HG03354 (cell line): ENCODE data around the gene MSH3.

ENCODE experiments used
- ATAC-seq: cut with Tn5 transposase; IDR thresholded peaks from one replicate; pipeline ENCODE4 v1.9.1; 2021; ENCODE audit warnings: mild to moderate bottlenecking; ENCODE audit not compliant: unreplicated experiment, poor library complexity, severe bottlenecking

Gene MSH3

GRCh38 chr5:80654391-80655230 lies at the start of gene MSH3, which contains the start of gene DHFR:
Gene MSH3 (plus strand): TSS chr5:80654652. CDS start chr5:80654728, 76 bp downstream.
Gene DHFR (minus strand): TSS chr5:80654983. CDS start chr5:80654489, 494 bp downstream.
- ATAC-seq, result peak; percentile 52

GRCh38 chr5:80607343-80607742 lies 47.1 kb upstream of the MSH3 start:
- ATAC-seq, result no peak

- peak; percentile 70 for ATAC-seq
Measured at GRCh38 chr5:80607832-80608231, 46.6 kb upstream of the MSH3 start.

GRCh38 chr5:80608731-80609130 lies 45.7 kb upstream of the MSH3 start:
- ATAC-seq, result no peak

GRCh38 chr5:80609692-80610091 lies 44.8 kb upstream of the MSH3 start:
- no peak for ATAC-seq

GRCh38 chr5:80615266-80615914 lies 39.1 kb upstream of the MSH3 start:
- ATAC-seq, result no peak

- ATAC-seq, result no peak
Measured at GRCh38 chr5:80618438-80618837, 36.0 kb upstream of the MSH3 start.

- ATAC-seq, result no peak
Measured at GRCh38 chr5:80619086-80619485, 35.4 kb upstream of the MSH3 start.

- no peak for ATAC-seq
Measured at GRCh38 chr5:80620211-80620610, 34.2 kb upstream of the MSH3 start.

GRCh38 chr5:80622756-80623155 lies 31.7 kb upstream of the MSH3 start:
- no peak for ATAC-seq

GRCh38 chr5:80623999-80624398 lies 30.5 kb upstream of the MSH3 start:
- no peak for ATAC-seq

- no peak for ATAC-seq
Measured at GRCh38 chr5:80625230-80625629, 29.2 kb upstream of the MSH3 start.

- no peak for ATAC-seq
Measured at GRCh38 chr5:80629281-80629680, 25.2 kb upstream of the MSH3 start.

GRCh38 chr5:80631278-80632259 lies 22.9 kb upstream of the MSH3 start:
- ATAC-seq, result no peak

- no peak for ATAC-seq
Measured at GRCh38 chr5:80632700-80633099, 21.8 kb upstream of the MSH3 start.

GRCh38 chr5:80634193-80634592 lies 20.3 kb upstream of the MSH3 start:
- ATAC-seq, result no peak

GRCh38 chr5:80641353-80641752 lies 13.1 kb upstream of the MSH3 start:
- no peak for ATAC-seq

GRCh38 chr5:80644900-80645299 lies 9.6 kb upstream of the MSH3 start:
- ATAC-seq, result no peak

- no peak for ATAC-seq
Measured at GRCh38 chr5:80646926-80647325, 7.5 kb upstream of the MSH3 start.

GRCh38 chr5:80653502-80653901 lies 950 bp upstream of the MSH3 start:
- no peak for ATAC-seq
